HL-60/S4 (cell line): ENCODE measurements around the gene CD79A.

Experiments used
- in situ Hi-C: fragments of 300-500 bp; cut with MboI; formaldehyde crosslinking; loops from 2 replicates; pipeline ENCODE4 v1.14.3; 2022; ENCODE audit warnings: low sequenced_read_pairs

The CD79A gene

DNA sequence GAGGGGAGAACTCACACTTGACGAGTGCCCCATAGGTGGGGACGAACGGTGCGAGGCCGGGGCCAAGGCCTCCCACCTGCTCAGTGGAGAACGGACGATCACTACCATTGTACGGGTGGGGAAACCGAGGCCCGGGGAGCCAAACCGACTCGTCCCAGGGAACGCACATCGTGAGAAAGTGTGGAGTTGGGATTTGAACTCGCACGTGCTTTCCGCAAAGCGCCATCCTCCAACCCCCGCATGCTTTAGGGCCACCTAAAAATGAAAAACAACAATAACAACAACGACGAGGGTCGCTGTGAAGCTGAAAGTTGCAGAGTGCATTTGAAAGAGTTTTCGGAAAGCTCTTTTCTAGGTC, 6.4 kb downstream of the CD79A start:
- in situ Hi-C loops, result no loop called here

DNA sequence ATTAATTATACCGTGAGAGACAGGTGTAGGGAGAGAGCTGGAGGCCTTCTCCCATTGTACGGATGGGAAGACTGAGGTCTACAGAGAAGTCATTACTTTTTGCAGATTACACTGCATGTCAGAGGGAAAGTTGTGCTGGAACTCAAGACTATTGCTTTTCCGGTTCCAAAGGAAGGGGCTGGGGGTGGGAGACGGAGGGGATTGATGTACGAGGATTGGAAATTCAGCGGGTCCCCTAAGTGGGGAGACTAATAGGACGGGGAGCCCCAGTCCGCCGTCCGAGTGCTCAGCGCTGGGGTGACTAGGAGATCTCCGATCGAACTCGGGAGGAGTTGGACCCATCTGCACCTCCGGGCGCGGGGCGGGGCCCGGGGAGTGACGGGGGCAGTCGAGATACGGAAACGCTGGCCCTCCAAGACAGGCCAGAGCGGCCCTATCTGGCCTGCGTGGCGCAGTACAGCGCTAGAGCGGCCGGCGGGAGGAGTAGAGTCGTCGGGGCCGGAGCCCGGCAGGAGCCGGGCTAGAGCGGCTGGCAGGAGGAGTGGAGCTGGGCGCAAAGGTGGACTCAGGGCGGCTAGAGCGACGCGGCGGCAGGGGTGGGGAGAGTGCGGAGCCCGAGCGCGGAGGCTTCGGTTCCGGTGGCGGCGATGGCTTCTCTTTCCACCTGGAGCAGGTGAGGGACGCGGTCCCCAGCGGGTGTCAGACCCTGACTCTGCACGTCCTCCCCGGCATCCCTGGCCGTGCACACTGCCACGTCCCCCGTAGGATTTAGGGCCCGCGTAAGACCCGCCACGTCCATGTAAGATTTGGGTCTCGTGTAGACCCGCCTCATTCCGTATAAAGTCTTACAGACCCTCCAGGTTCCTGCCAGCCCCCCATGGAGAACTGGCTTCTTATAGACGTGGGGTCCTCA, 7.0 kb downstream of the CD79A start:
- in situ Hi-C loops, result no loop called here

DNA sequence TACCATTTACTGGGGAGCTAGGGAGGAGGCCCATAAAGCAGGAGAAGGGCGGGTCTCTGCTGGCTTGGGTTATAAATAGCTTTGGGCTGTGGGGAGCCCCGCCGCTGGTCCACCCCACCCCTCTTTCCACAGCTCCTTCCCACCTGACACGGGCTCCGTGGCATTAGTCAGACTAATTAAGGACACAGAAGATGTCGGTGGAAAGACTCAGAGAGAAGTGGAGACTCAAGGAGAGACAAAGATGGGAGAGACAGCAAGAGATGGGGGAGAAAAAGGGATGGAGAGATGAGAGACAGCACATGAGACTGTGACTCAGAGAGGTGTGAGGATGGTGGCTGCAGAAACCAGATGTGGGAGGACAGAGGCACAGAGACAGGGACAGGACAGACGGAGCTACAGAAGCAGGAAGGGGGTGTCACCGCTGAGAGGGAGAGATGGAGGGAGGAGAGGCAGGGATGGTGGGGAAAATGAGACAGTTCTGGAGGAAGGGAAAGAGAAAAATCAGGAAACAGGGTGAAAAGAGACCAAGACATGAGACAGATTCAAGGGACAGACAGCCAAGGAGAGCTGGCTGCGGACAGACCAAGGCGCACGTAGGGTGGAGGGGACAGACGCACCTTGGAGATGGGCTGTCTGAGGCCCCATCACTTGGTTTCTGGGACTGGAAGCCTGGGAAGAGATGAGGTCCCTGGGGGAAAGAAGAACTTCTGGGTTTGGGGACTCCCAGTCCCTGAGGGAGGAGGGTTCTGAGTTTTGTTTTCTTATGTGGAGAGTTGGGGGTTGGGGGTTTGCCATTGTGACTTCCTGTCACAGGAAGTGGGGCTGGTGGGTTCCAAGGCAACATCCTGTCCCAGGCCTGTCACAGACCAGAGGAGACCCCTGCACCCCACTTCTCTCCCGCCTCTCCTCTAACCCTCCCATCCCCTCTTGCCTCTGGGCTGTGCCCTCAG, 10.0 kb downstream of the CD79A start:
- in situ Hi-C loops, result no loop called here

DNA sequence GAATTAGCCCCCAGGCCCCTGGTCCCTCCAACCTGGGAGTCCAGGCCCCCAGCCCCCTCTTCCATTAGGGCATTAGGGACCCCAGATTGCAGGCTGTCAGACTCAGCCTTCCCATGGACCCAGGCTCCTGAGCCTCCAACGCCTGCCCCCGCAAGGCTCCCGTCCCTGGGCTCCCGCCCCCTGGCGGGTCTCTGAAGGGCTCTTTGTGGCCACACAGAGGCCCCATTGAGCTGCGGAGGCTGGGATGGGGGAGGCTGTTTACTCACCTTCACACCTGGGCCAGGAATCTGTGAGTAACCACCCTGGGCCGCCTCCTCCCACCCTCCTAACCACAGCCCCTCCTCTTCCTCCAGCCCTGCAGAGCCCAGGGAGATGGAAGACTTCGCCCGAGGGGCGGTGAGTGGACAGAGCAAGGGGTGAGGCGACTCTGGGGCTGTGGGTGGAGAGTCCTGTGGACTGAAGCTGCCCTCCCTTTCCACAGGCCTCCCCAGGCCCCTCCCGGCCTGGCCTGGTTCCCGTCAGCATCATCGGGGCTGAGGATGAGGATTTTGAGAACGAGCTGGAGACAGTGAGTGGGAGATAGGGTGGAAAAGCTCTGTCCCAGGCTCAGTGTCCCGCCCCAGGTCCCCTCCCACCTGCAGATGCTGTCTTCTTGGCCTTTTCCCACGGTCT, 10.8 kb downstream of the CD79A start:
- in situ Hi-C loops, result no loop called here

DNA sequence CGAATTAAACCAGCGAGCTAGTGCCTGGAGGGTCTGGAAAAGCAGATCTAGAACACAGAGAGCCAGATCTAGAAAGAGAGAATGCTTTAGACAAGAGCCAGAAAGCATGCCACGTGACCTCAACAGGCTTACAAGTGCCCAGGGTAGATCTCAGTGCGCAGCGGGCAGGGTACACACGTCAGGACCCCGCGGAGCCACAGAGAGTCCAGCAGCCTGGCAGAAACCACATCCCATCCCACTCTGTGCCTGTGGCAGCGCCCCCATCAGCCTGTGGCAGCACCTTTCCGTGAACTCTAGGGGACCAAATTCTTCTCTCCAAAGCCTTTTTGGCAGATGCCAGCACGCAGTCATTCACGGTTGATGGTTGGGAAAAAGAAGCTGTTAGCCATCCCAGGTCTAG, 11.8 kb downstream of the CD79A start:
- in situ Hi-C loops, result no loop called here

DNA sequence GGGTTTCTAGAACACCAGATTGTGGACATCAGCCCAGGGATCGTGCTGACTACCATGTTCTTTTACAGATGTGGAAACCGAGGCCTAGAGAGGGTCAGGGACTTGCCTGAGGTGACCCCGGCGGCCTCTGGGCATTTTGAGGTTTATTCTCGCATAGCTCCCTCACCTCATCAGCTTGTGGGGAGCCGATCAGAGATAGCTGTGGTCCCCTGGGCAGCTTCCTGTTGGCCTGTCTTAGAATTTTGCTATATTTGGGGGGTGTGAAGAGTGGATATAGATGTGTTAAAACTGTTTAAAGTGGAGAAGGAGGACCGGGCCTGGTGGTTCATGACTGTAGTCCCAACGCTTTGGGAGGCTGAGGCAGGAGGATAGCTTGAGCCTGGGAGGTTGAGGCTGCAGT, 12.8 kb downstream of the CD79A start:
- in situ Hi-C loops, result no loop called here

DNA sequence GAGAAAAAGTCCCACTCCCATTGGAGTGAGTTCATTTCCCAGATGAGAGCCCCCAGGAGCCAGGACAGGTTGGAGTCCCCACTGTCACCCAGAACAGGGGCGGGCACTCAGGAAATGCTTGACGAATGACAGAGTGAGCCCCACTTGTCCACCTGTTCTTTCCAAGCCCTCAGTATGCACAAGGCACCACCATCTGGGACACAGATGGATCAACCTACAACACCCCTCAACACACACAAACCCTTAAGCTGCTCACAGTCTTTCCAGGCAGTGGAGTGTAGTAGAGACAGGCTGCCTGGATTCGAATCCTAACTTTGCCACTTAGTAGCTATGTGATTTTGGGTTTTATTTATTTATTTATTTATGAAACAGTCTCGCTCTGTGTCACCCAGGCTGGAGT, 13.9 kb downstream of the CD79A start:
- in situ Hi-C loops, result no loop called here

DNA sequence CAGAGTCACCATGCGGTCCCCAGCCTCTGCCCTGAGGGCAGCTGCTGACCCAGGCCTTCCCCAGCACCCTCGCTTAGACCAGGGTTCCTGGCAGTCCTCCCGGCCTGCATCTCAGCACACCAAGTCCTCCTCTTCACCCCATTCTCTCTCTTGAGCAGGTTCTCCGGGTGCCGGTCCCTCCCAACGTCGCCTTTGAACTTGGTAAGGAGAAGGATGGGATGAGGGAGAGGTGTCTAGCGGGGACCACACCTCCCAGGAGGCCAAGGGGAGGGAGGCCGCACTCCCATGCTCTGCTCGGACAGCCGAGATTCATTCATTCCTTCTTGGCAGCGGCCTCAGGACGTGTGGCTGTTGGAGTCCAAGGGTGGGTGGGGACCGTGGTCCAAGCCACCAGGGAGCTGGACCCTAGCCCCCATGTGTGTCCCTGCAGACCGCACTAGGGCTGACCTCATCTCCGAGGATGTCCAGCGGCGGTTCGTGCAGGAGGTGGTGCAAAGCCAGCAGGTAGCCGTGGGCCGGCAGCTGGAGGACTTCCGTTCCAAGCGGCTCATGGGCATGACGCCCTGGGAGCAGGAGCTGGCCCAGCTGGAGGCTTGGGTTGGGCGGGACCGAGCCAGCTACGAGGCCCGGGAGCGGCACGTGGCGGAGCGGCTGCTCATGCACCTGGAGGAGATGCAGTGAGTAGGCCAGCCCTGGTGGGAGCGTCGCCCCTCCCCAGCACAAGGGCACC, 15.3 kb downstream of the CD79A start:
- in situ Hi-C loops, result no loop called here

DNA sequence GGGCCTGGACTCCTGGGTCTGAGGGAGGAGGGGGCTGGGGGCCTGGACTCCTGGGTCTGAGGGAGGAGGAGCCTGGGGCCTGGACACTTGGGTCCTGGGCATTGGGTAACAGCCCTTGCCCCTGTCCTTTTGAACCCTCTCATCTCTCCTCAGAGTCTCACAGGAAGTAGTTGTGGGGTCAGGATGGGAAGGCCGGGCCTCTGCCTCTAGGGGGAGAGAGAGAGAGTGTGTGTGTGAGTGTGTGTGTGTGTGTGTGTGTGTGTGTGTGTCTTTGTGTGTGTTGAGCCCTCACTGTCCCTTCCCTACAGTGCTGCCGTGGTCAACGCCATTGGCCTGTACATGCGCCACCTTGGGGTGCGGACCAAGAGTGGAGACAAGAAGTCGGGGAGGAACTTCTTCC, 16.8 kb downstream of the CD79A start:
- in situ Hi-C loops, result no loop called here

DNA sequence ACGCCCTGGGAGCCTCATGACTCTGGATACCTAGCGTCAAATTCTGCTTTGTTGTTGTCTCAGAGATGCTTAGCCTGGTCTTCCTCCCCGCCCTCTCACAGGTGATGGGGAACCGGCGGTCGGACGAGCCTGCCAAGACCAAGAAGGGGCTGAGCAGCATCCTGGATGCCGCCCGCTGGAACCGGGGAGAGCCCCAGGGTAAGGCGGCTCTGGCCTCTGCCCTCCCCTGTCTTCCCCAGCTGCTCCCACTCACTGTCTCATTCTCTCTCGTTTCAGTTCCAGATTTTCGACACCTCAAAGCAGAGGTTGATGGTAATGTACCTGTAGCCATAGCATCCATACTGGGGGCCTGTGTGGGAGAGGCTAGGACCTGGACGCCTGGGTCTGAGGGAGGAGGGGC, 17.3 kb downstream of the CD79A start:
- in situ Hi-C loops, result no loop called here

DNA sequence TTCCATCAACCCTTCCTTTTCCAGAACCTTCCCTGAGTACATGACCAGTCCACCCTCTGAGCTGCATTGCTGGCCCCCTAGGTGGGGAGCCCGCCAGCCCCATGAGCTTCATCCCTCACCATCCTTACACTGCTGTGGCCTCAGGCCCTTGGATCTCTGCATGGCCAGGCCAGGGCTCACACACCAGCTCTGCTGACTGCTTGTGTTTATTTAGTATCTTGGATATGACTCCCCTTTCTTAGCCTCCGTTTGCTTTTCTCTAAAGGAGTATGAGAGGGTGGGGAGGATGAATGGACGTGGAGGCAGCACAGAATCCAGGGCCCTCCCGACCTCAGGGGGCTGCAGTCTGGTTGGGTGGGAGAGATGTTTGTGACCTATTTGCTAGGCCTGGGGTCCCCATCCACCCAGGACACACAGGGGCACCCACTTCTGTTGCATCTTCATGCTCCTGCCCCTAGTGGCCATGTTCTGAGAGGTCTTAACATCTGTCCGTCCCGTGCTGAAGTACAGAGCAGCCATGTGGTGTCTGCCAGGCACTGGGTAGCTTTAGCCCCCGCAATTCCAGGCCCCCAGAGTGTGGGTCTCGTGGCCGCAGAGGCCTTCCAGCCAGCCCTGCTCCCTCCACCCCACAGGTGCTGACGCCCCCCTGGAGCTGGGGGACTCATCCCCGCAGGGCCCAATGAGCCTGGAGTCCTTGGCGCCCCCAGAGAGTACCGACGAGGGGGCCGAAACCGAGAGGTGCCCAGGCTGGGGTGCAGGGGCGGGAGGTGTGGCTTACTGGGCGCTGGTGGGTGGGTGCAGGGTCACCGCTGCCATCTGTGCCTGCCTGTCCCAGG, 18.9 kb downstream of the CD79A start:
- in situ Hi-C loops, result no loop called here

DNA sequence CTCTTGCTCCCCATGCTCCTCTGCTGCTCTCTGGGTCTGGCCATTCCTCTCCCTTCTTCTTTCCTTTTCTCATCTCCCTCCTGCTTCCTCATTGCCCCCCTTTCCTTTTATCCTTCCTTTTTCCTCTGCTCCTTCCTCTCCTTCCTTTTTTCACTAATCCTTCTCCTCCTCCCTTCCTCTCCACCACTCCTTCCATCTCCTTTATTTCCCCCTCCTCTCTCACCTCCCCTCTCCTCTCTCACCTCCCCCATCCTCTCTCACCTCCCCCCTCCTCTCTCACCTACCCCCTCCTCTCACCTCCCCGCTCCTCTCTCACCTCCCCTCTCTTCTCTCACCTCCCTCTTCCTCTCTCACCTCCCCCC, 19.5 kb downstream of the CD79A start:
- in situ Hi-C loops, result no loop called here

DNA sequence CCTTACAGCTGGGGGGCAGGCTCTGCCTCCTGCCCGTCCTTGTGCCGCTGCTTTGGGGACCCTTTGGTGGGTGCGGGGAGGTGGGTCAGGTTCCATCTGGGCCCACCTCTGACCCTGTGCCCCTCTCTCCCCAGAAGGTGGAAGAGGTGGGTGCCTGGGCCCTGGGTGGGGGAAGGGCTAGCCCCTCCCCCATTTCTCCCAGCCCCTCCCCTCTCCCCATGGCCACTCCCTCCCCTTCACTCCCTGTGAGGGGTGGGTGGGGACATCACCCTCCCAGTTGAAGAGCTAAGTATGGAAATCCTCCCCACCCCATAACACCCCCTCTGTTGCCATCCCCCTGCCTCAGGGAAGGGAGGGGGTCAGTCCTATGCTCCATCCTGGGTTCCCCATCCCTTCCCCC, 20.1 kb downstream of the CD79A start:
- in situ Hi-C loops, result no loop called here

DNA sequence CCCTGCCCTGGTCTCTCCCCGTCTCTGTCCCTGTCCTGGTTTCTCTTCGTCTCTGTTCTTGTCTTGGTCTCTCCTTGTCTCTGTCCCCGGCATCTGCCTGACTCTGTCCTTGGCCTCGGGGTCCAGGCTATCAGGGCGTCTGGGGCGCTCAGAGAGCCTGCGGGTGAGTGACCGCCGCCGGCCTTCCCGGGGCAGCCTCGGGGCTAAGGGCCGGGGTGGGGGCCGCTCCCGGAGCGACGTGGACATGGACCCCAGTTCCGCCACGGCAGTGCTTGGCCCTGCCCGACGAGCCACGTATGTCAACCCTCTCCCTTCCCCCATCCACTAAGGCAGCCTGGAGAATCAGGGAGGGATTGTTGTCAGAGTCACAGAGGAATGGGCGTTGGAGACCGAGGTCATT, 20.7 kb downstream of the CD79A start:
- in situ Hi-C loops, result no loop called here

DNA sequence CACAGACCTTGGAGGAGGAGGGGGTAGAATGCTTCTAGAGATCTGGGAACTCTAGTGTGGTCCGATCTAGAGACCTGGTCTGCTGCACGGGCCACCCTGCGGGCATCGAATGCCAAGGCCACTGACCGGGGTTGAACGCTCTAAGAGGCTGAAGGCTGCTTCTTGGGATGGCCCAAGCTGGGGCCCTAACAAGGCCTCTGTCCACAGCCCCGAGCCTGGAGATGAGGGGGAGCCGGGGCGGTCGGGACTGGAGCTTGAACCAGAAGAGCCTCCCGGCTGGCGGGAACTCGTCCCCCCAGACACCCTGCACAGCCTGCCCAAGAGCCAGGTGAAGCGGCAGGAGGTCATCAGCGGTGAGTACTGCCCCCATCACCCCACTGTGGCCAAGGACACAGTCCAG, 21.2 kb downstream of the CD79A start:
- in situ Hi-C loops, result no loop called here

DNA sequence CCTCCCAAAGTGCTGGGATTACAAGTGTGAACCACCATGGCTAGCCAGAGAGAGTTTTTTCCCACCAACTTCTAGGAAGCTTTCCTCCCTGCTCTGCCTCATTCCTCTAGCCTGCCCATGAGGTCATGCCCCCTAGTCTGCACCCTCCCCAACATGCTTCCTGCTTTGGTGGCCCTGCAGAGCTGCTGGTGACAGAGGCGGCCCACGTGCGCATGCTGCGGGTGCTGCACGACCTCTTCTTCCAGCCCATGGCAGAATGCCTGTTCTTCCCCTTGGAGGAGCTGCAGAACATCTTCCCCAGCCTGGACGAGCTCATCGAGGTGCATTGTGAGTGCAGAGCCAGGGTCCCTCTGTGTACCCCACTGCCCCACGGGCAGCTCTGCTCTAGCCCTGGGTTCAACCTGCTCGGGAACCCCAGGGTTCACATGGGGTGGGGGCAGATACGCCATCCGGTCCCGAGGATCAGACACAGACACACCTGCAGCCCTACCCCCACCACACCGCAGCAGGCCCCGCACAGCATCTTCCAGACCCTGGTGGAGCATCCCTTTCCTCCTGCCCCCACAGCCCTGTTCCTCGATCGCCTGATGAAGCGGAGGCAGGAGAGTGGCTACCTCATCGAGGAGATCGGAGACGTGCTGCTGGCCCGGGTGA, 24.8 kb downstream of the CD79A start:
- in situ Hi-C loops, result no loop called here

DNA sequence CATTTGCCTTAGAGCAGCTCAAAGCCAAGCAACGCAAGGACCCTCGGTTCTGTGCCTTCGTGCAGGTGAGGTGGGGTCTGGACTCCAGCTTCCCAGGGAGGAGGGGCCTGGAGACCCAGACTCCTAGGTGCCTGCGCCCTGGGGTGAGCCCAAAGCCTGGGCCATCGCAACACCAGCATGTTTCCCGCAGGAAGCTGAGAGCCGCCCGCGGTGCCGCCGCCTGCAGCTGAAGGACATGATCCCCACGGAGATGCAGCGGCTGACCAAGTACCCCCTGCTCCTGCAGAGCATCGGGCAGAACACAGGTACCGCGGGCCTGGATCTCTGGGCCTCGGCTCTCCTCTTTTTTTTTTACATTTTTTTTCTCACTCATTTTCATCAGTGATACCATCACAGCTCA, 25.5 kb downstream of the CD79A start:
- in situ Hi-C loops, result no loop called here

DNA sequence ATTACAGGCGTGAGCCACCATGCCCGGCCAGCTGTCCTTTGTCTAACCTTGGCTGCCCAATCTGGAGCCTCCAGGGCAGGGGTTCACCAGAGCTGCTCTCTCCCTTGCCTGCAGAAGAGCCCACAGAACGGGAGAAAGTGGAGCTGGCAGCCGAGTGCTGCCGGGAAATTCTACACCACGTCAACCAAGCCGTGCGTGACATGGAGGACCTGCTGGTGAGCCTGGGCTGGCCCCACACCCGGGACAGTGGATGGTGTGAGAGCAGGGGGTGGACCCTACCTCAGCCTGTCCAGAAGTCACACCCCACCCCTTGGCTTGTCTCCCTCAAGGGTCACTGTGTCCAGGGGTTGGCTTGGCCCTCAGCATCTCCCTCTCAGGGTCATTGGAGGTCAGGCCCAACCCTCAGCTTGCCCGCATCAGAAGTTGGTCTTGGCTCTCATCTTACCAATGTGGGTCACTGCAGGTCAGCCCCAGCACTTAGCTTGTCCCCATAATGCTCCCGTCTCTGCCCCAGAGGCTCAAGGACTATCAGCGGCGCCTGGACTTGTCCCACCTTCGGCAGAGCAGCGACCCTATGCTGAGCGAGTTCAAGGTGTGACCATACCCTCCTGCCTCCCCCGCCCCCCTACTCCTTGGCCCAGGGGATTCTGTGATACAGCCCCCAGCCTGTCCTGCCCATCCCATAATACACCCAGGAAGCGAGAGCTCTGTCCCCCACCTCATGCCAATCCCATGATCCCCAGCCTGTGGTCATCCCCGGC, 26.3 kb downstream of the CD79A start:
- in situ Hi-C loops, result no loop called here
